Body of pancreas (tissue), 4 donors: ENCODE data around the gene ADAM11.

Experiments
- POLR2A ChIP-seq, 3 donors: fragments of 450-650 bp; IDR thresholded peaks; one replicate each; pipeline ENCODE4 v1.6.1; 2016; ENCODE audit warnings: antibody characterized with exemption in 3 of 3, mild to moderate bottlenecking in 2 of 3
- TF ChIP-seq, protein P1 (sequence below), 7 experiments: fragments of 450-650 bp in 4 of 7; fragments of 200-600 bp in 3 of 7; sonication (generic) in 3 of 7; IDR thresholded peaks; one replicate each; pipeline ENCODE4 v1.5.1; 2016 to 2019; ENCODE audit warnings: antibody characterized with exemption in 7 of 7

DNA sequence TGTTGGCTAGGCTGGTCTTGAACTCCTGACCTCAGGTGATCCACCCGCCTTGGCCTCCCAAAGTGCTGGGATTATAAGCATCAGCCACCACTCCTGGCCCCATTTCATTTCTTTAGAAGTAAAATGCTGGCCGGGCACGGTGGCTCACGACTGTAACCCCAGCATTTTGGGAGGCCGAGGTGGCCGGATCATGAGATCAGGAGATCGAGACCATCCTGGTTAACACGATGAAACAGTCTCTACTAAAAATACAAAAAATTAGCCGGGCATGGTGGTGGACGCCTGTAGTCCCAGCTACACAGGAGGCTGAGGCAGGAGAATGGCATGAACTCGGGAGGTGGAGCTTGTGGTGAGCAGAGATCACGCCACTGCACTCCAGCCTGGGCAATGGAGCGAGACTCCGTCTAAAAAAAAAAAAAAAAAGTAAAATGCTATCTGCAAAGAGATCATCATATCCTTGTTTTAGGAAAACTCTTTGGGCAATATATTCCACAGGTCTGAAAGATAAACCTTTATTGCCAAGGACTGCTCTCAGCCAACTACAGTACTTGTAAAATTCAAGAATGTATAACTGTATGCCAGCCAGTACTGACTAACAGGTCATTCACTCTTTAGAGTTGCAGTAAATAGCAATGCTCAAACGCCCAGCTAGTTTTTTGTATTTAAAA lies 67.5 kb downstream of the ADAM11 start:
- TF ChIP-seq, protein P1, sequence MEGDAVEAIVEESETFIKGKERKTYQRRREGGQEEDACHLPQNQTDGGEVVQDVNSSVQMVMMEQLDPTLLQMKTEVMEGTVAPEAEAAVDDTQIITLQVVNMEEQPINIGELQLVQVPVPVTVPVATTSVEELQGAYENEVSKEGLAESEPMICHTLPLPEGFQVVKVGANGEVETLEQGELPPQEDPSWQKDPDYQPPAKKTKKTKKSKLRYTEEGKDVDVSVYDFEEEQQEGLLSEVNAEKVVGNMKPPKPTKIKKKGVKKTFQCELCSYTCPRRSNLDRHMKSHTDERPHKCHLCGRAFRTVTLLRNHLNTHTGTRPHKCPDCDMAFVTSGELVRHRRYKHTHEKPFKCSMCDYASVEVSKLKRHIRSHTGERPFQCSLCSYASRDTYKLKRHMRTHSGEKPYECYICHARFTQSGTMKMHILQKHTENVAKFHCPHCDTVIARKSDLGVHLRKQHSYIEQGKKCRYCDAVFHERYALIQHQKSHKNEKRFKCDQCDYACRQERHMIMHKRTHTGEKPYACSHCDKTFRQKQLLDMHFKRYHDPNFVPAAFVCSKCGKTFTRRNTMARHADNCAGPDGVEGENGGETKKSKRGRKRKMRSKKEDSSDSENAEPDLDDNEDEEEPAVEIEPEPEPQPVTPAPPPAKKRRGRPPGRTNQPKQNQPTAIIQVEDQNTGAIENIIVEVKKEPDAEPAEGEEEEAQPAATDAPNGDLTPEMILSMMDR (IDR thresholded peaks at IDR 0.05) = no peak
- no peak for TF ChIP-seq POLR2A (IDR thresholded peaks at IDR 0.05)
